HepG2 (cell line): ENCODE measurements around the gene HMCN1. TPM values are rescaled to one million over a fixed set of nuclear protein-coding genes. Genes with fewer than 3 reads are reported as not detected.

Source experiments
- ATAC-seq: fragments of 200-7000 bp; cut with Tn5 transposase; 3 replicates; pipeline ENCODE4 v1.9.1; 2020; ENCODE audit warnings: mild to moderate bottlenecking, moderate library complexity
- BruUV-seq: library from RNA; stranded (reverse); fragments of 400-500 nt; replicated peaks from 2 replicates; lab custom pipeline; 2021; lab: Mats Ljungman, UMichigan
- CTCF ChIA-PET: fragments of 300-600 bp; formaldehyde crosslinking; extraction: SDS; loops from one replicate; lab custom pipeline; 2021; ENCODE audit warnings: low total read pairs, inconsistent platforms, low intra/inter-chr PET ratio; lab: Yijun Ruan, JAX
- POLR2A ChIA-PET: fragments of 350-600 bp; sonication (Branson Sonifier 250); formaldehyde crosslinking; loops from one replicate; lab custom pipeline; 2020; ENCODE audit warnings: antibody characterized with exemption, inconsistent platforms; lab: Yijun Ruan, JAX
- DNase-seq: peaks from one replicate; pipeline ENCODE4 v3.0.0-alpha.2; 2015; ENCODE audit warnings: low spot score
- FAIRE-seq: peaks from 3 replicates; lab custom pipeline; 2011; peaks lifted over from hg19 to GRCh38; lab: Jason Lieb, UNC
- H2AFZ ChIP-seq: one replicate; pipeline ENCODE4 v1.6.1; 2011; ENCODE audit warnings: low read length, inconsistent platforms
- H3K27ac ChIP-seq: fragments of 300-600 bp; 3 replicates; pipeline ENCODE4 v1.8.0; 2011; ENCODE audit warnings: mixed run types, mild to moderate bottlenecking, mixed read lengths, low read length, inconsistent platforms; ENCODE audit not compliant: insufficient read depth; ENCODE audit errors: extremely low read length
- H3K27me3 ChIP-seq, 2 experiments: fragments of 200-600 bp in 1 of 2; 2 replicates in 1 of 2; 3 replicates in 1 of 2; pipeline versions ENCODE4 v1.6.0 to v1.8.0; 2011; ENCODE audit warnings: low read length in 2 of 2, mild to moderate bottlenecking in 2 of 2, moderate library complexity in 2 of 2, inconsistent platforms in 1 of 2; ENCODE audit not compliant: insufficient read depth in 2 of 2, control insufficient read depth in 1 of 2
- H3K36me3 ChIP-seq, 2 experiments: fragments of 200-600 bp in 1 of 2; replicated peaks in 1 of 2; 2 replicates in 1 of 2; 3 replicates in 1 of 2; pipeline versions ENCODE4 v1.5.1 to v1.8.0; 2011; ENCODE audit warnings: low read length in 2 of 2, inconsistent platforms in 1 of 2; ENCODE audit not compliant: insufficient read depth in 2 of 2, control insufficient read depth in 1 of 2
- H3K4me1 ChIP-seq: 2 replicates; pipeline ENCODE4 v1.5.1; 2012; ENCODE audit warnings: low read length, inconsistent platforms; ENCODE audit not compliant: insufficient read depth
- H3K4me2 ChIP-seq: 2 replicates; pipeline ENCODE4 v1.6.0; 2011; ENCODE audit warnings: low read depth, low read length, inconsistent platforms
- H3K4me3 ChIP-seq, 3 experiments: fragments of 200-600 bp in 1 of 3; sonication (generic), shearing (Covaris generic) in 1 of 3; replicated peaks in 1 of 3; 2 replicates each; pipeline ENCODE4 v1.5.1; 2011 to 2016; ENCODE audit warnings: low read length in 3 of 3, inconsistent platforms in 2 of 3, low read depth in 2 of 3, mild to moderate bottlenecking in 2 of 3, control low read depth in 1 of 3, mixed read lengths in 1 of 3; ENCODE audit not compliant: insufficient read depth in 1 of 3
- H3K79me2 ChIP-seq: one replicate; pipeline ENCODE4 v1.6.1; 2011; ENCODE audit warnings: low read length, inconsistent platforms; ENCODE audit not compliant: insufficient read depth
- H3K9ac ChIP-seq: 2 replicates; pipeline ENCODE4 v1.6.0; 2011; ENCODE audit warnings: mild to moderate bottlenecking, low read depth, low read length, inconsistent platforms; ENCODE audit not compliant: insufficient read depth
- H3K9me3 ChIP-seq: 2 replicates; pipeline ENCODE4 v1.5.1; 2012; ENCODE audit warnings: mild to moderate bottlenecking, low read length
- H4K20me1 ChIP-seq: 2 replicates; pipeline ENCODE4 v1.6.0; 2011; ENCODE audit warnings: inconsistent platforms, mild to moderate bottlenecking, low read length, moderate library complexity; ENCODE audit not compliant: insufficient read depth
- ATF1 ChIP-seq: IDR thresholded peaks from 2 replicates; pipeline ENCODE4 v1.6.1; 2016; ENCODE audit warnings: mild to moderate bottlenecking, control low read depth
- CSRNP1 ChIP-seq: sonication (generic); formaldehyde crosslinking; IDR thresholded peaks from 2 replicates; pipeline ENCODE4 v1.8.1; 2023; ENCODE audit warnings: mild to moderate bottlenecking, missing genetic modification reagents
- DPF2 ChIP-seq: sonication (generic); formaldehyde crosslinking; IDR thresholded peaks from 2 replicates; pipeline ENCODE4 v1.4.0; 2020; ENCODE audit warnings: mild to moderate bottlenecking, low read depth, missing genetic modification reagents, borderline replicate concordance
- KAT2B ChIP-seq: fragments of 150-350 bp; IDR thresholded peaks from 2 replicates; pipeline ENCODE4 v1.6.1; 2014; ENCODE audit warnings: low read depth, low read length, borderline replicate concordance
- MAFG ChIP-seq: sonication (generic); formaldehyde crosslinking; IDR thresholded peaks from 2 replicates; pipeline ENCODE4 v1.5.1; 2020; ENCODE audit warnings: mild to moderate bottlenecking, missing genetic modification reagents
- PBX2 ChIP-seq: IDR thresholded peaks from 2 replicates; pipeline ENCODE4 v1.6.1; 2016; ENCODE audit warnings: control low read depth
- SNAPC4 ChIP-seq: sonication (generic); formaldehyde crosslinking; IDR thresholded peaks from 2 replicates; pipeline ENCODE4 v1.4.0; 2020; ENCODE audit warnings: mild to moderate bottlenecking, missing genetic modification reagents
- ZMAT3 ChIP-seq: sonication (generic); formaldehyde crosslinking; conservative IDR thresholded peaks from 2 replicates; pipeline ENCODE4 v1.7.0; 2021; ENCODE audit warnings: missing genetic modification reagents
- ZMYM4 ChIP-seq: sonication (generic); formaldehyde crosslinking; IDR thresholded peaks from 2 replicates; pipeline ENCODE4 v1.8.1; 2023; ENCODE audit warnings: mild to moderate bottlenecking, missing genetic modification reagents
- ZNF12 ChIP-seq: sonication (generic); formaldehyde crosslinking; IDR thresholded peaks from 2 replicates; pipeline ENCODE4 v1.5.0; 2020; ENCODE audit warnings: missing genetic modification reagents
- ZNF143 ChIP-seq: sonication (generic); formaldehyde crosslinking; IDR thresholded peaks from 2 replicates; pipeline ENCODE4 v1.4.0; 2020; ENCODE audit warnings: missing genetic modification reagents
- ZNF235 ChIP-seq: sonication (generic); formaldehyde crosslinking; IDR thresholded peaks from 2 replicates; pipeline ENCODE4 v1.8.1; 2023; ENCODE audit warnings: mild to moderate bottlenecking, missing genetic modification reagents, borderline replicate concordance
- ZNF33A ChIP-seq: sonication (generic); formaldehyde crosslinking; IDR thresholded peaks from 2 replicates; pipeline ENCODE4 v1.5.1; 2020; ENCODE audit warnings: missing genetic modification reagents, mild to moderate bottlenecking, moderate library complexity, borderline replicate concordance
- WGBS: methylation state at CpG from one replicate; pipeline ENCODE4 v1.1.6; 2017; ENCODE audit warnings: low lambda C conversion rate; 5-methylcytosine and 5-hydroxymethylcytosine counted together
- in situ Hi-C: cut with HindIII; loops from 2 replicates; pipeline ENCODE4 v1.10.0; 2017; ENCODE audit warnings: low pct_unique_long_range_greater_than_20kb; ENCODE audit not compliant: extremely low pct_ligation_motif_present
- intact Hi-C: fragments of 100-400 bp; cut with micrococcal nuclease; formaldehyde crosslinking; loops from one replicate; pipeline ENCODE4 v1.10.0; 2022; ENCODE audit not compliant: unreplicated experiment
- polyA plus RNA-seq, 8 experiments: library from polyadenylated mRNA; depleted of rRNA in 3 of 8; stranded (reverse) in 7 of 8; unstranded in 1 of 8; fragments of >200 nt; fragmentation: Illumina TruSeq in 4 of 8; extraction: Trizol in 4 of 8; gene quantifications; 2 replicates each; pipeline versions ENCODE4 v1.2.1 to v1.2.3, GENCODE V29; 2011 to 2016; ENCODE audit warnings: low read depth in 4 of 8, missing spikeins in 1 of 8, mixed read lengths in 1 of 8; ENCODE audit not compliant: insufficient read depth in 1 of 8
- total RNA-seq, 5 experiments: library from RNA; depleted of rRNA; stranded (reverse); fragments of >200 nt; fragmentation: Illumina TruSeq; extraction: Trizol; gene quantifications; 2 replicates each; pipeline ENCODE4 v1.2.3, GENCODE V29; 2016; ENCODE audit warnings: low read depth in 1 of 5

HMCN1 gene
- total and polyA plus RNA-seq, 2 of the 13 experiments (the other 11 are each of a cell fraction or from before 2014, with no cell fraction given), result 0.03 TPM; not detected in 1

- CTCF ChIA-PET, result no interaction called here
- POLR2A ChIA-PET, result no interaction called here
- no peak overlapping the region for H2AFZ ChIP-seq
- no peaks in the 10 kb centered on the region for H3K79me2 ChIP-seq
- BruUV-seq, result no TSS peak
- no peaks in the 10 kb centered on the region for H4K20me1 ChIP-seq
- TF ChIP-seq ZNF33A, result no peak
- TF ChIP-seq DPF2 (CRISPR knock-in tag), result no peak
- TF ChIP-seq ATF1 (CRISPR knock-in tag), result no peak
- no peak for TF ChIP-seq ZMAT3 (CRISPR knock-in tag)
- TF ChIP-seq KAT2B, result no peak
- TF ChIP-seq ZNF12, result no peak
- TF ChIP-seq PBX2 (CRISPR knock-in tag), result no peak
- ATAC-seq (no peak), DNase-seq (no peak), FAIRE-seq (no peak)
- no peaks in the 10 kb centered on the region for H3K36me3 ChIP-seq
- H3K27ac ChIP-seq, result no peak overlapping the region
- no peak overlapping the region for H3K4me2 ChIP-seq
- H3K4me3 ChIP-seq, result no peak overlapping the region
- no peaks in the 10 kb centered on the region for H3K4me1 ChIP-seq
- WGBS, result 0% methylated on average over 1 of the region's 1 CpG
- intact Hi-C loops (no loop called here), in situ Hi-C loops (no loop called here)
- no peak overlapping the region for H3K9ac ChIP-seq
- H3K27me3 ChIP-seq, result no peaks in the 10 kb centered on the region
- H3K9me3 ChIP-seq, result no peaks in the 10 kb centered on the region
These were observed 339.5 kb downstream of the HMCN1 start for GRCh38 chr1:186073697-186074096.

GRCh38 chr1:186076006-186076405 lies 341.8 kb downstream of the HMCN1 start:
- ChIA-PET POLR2A (no interaction called here), CTCF (no interaction called here)
- Histone ChIP-seq H3K4me3 (no peak overlapping the region), H3K4me2 (no peak overlapping the region), H3K9me3 (no peaks in the 10 kb centered on the region), H3K36me3 (no peaks in the 10 kb centered on the region), H2AFZ (no peak overlapping the region), H4K20me1 (no peaks in the 10 kb centered on the region), H3K79me2 (no peaks in the 10 kb centered on the region), H3K27me3 (no peaks in the 10 kb centered on the region), H3K4me1 (no peaks in the 10 kb centered on the region), H3K27ac (no peak overlapping the region), H3K9ac (no peak overlapping the region)
- intact Hi-C loops (no loop called here), in situ Hi-C loops (no loop called here)
- 4% methylated on average over 4 of the region's 4 CpGs for WGBS
- BruUV-seq, result no TSS peak
- FAIRE-seq, result no peak
- ATAC-seq, result no peak
- no peak for DNase-seq
- TF ChIP-seq SNAPC4 (CRISPR knock-in tag) (no peak), MAFG (CRISPR knock-in tag) (no peak), ZNF235 (CRISPR knock-in tag) (no peak), ZMYM4 (CRISPR knock-in tag) (no peak), ZNF143 (CRISPR knock-in tag) (no peak), CSRNP1 (no peak)
